ENCODE data around the gene DNAH1.

DNA sequence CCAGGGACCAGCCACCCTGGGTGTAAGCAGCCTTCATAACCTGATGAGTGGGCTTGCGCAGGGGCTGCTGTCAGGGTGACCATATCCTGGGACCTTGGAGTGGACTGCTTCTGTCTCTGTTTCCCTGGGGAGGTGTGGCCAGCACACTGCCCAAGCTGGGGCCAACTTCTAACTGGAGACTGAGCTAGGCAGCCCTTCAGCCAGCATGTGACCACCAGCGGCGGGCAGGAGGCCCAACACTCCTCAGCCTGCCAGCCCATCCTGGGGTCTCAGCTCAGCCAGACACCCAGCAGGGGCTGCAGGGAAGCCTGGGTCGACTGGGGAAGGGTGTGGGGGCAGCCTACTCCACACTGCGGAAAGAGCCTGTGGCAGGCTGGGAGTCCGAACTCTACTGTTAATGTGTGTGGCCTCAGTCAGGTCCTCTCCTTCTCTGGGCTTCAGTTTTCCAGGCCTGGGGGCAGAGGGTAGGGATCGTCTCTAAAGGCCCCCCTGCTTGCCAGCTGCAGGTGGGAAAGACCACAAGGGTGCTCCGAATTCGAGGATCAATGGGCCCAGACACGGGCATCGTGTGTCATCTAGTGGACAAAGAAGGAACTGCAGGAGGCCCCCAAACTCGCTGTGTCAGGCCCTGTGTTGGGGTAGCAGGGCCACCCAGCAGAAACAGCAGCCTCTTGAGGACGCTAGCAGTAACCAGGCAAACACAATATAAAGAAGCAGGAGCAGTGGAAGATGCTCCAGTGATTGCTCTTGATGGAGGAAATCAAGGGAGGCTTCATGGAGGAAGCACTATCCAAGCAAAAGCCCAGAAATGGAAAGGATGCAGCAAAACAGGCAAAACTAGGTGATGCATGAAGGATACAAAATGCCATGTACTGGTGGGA is 130.8 kb downstream of the DNAH1 start:
- TF ChIP-seq, protein P1, sequence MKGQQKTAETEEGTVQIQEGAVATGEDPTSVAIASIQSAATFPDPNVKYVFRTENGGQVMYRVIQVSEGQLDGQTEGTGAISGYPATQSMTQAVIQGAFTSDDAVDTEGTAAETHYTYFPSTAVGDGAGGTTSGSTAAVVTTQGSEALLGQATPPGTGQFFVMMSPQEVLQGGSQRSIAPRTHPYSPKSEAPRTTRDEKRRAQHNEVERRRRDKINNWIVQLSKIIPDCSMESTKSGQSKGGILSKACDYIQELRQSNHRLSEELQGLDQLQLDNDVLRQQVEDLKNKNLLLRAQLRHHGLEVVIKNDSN (IDR thresholded peaks at IDR 0.05) = no peak
- TF ChIP-seq TAF1 (IDR thresholded peaks at IDR 0.05; ENCODE audit: low read depth) (no peak), CREB1 (IDR thresholded peaks at IDR 0.05; ENCODE audit: low read depth) (no peak), EGR1 (IDR thresholded peaks at IDR 0.05) (no peak)
- TF ChIP-seq, protein P2, sequence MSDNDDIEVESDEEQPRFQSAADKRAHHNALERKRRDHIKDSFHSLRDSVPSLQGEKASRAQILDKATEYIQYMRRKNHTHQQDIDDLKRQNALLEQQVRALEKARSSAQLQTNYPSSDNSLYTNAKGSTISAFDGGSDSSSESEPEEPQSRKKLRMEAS (IDR thresholded peaks at IDR 0.05) = peak; percentile 50; the same call in 1 of the 2 replicates
- TF ChIP-seq, protein P3, sequence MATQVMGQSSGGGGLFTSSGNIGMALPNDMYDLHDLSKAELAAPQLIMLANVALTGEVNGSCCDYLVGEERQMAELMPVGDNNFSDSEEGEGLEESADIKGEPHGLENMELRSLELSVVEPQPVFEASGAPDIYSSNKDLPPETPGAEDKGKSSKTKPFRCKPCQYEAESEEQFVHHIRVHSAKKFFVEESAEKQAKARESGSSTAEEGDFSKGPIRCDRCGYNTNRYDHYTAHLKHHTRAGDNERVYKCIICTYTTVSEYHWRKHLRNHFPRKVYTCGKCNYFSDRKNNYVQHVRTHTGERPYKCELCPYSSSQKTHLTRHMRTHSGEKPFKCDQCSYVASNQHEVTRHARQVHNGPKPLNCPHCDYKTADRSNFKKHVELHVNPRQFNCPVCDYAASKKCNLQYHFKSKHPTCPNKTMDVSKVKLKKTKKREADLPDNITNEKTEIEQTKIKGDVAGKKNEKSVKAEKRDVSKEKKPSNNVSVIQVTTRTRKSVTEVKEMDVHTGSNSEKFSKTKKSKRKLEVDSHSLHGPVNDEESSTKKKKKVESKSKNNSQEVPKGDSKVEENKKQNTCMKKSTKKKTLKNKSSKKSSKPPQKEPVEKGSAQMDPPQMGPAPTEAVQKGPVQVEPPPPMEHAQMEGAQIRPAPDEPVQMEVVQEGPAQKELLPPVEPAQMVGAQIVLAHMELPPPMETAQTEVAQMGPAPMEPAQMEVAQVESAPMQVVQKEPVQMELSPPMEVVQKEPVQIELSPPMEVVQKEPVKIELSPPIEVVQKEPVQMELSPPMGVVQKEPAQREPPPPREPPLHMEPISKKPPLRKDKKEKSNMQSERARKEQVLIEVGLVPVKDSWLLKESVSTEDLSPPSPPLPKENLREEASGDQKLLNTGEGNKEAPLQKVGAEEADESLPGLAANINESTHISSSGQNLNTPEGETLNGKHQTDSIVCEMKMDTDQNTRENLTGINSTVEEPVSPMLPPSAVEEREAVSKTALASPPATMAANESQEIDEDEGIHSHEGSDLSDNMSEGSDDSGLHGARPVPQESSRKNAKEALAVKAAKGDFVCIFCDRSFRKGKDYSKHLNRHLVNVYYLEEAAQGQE (IDR thresholded peaks at IDR 0.05; ENCODE audit: low read depth) = no peak

Data from Ishikawa (cell line).